ENCODE results near the gene CDH3.

The CDH3 gene

DNA sequence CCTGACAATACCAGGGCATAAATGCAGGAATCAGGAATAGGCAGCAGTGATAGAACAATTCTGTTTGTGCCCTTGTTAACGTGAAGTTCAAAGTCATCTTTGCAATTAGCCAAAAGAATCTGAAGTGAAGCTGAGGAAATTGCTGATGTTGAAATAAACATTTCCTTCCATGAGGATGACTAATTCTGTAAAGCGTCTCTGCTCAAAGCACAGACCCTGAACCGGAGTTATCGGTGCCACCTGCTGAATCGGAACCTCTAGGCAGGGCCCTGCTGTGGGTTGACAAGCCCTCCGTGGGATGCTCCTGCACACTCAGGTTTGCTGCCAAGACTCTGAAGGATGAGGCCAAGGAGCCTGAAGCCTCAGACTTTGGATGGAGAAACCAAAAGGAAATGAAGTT, 55.0 kb downstream of the CDH3 start:
- H3K4me3 ChIP-seq (ENCODE audit: low read depth, low read length) = no peak overlapping the region
- no peak for TF ChIP-seq CTCF (IDR thresholded peaks at IDR 0.05; ENCODE audit: low read depth, low read length)

DNA sequence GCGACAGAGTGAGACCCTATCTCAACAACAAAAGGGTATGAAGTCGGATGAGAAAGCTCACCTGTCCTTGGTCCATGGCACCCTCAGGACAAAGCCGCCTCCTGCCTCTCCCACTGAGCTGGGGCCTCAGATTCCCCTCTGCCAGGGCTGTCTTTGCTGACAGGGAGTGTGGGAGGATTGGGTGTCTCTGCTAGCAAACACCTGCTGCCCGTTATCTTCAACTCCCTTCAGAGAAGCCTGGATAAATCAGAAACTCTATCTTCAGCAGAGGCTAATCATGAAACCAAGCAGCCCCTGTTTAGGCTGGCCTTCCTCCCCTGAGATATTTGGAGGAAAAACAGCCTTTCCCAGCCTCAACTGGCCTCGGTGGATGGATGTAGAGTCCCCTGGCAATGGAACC, 55.7 kb downstream of the CDH3 start:
- H3K4me3 ChIP-seq (ENCODE audit: low read depth, low read length) = no peak overlapping the region
- TF ChIP-seq CTCF (IDR thresholded peaks at IDR 0.05; ENCODE audit: low read depth, low read length) = no peak

DNA sequence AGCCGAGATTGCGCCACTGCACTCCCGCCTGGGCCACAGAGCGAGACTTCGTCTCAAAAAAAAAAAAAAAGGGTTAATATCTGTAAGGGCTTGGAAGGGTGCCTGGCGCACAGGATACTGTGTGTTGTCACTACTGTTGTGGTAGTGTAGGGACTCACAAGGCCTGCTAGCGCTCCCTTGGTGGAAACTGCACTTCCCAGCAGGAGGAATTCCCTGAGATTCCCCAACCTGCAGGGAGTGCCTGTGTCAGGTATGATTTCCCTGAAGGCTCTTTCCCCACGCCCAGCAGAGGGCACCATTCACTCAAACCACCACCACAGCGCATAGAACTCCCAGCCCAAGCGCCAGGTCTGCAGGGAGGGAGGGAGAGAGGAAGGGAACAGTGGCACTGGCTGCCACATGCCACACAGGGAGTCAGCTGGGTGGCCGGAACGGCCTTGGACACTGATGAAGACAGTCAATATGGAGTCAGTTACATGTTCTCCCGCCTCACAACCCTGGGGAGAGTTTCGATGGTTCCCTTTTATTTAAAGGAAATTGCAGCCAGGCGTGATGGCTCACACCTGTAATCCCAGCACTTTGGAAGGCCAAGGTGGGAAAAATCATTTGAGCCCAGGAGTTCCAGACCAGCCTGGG, 59.2 kb downstream of the CDH3 start:
- H3K4me3 ChIP-seq (ENCODE audit: low read depth, low read length) = no peak overlapping the region
- peak; percentile 69 for TF ChIP-seq CTCF (IDR thresholded peaks at IDR 0.05; ENCODE audit: low read depth, low read length)

GRCh38 chr16:68707340-68708152, 62.4 kb downstream of the CDH3 start:
- H3K4me3 ChIP-seq (ENCODE audit: low read depth, low read length) = no peak overlapping the region
- no peak for TF ChIP-seq CTCF (IDR thresholded peaks at IDR 0.05; ENCODE audit: low read depth, low read length)

GRCh38 chr16:68710211-68710610, 65.1 kb downstream of the CDH3 start:
- TF ChIP-seq CTCF (IDR thresholded peaks at IDR 0.05; ENCODE audit: low read depth, low read length) = no peak
- H3K4me3 ChIP-seq (ENCODE audit: low read depth, low read length) = no peak overlapping the region

- TF ChIP-seq CTCF (IDR thresholded peaks at IDR 0.05; ENCODE audit: low read depth, low read length) = no peak
These were observed 66.5 kb downstream of the CDH3 start for GRCh38 chr16:68711421-68712139.

DNA sequence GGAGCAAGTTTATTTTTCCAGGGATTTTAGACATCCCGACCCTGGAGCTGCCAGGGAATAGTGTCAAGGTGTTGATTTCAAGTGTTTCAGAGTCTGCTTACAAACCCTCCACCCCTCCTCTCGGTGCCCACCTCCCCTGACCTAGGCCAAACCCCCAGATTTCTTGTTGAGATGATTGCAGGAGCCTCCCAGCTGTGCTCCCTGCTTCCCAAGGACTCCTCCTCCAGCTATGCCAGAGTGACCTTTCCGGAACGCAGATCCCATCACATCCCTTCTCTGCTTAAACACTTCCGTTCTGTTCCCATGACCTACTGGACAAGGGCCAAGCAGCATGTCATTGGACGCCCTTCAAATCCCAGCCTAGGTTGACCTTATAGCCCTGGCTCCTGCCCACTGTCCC, 68.3 kb downstream of the CDH3 start:
- TF ChIP-seq CTCF (IDR thresholded peaks at IDR 0.05; ENCODE audit: low read depth, low read length) = no peak
- no peak overlapping the region for H3K4me3 ChIP-seq (ENCODE audit: low read depth, low read length)

More at GRCh38 chr16:68711421-68712139, 66.5 kb downstream of the CDH3 start:
- H3K4me3 ChIP-seq (ENCODE audit: low read depth, low read length) = no peak overlapping the region
